Activated naive CD8-positive, alpha-beta T cell treated with anti-CD3 and anti-CD28 coated beads, Interleukin-2, amount 50 U/mL, for 16 hours (primary cell): ENCODE results near the gene GNAZ.

Experiments used
- DNase-seq: peaks from one replicate; pipeline ENCODE4 v3.0.0-alpha.2; 2020; ENCODE audit warnings: low read depth, low spot score

The GNAZ gene

DNA sequence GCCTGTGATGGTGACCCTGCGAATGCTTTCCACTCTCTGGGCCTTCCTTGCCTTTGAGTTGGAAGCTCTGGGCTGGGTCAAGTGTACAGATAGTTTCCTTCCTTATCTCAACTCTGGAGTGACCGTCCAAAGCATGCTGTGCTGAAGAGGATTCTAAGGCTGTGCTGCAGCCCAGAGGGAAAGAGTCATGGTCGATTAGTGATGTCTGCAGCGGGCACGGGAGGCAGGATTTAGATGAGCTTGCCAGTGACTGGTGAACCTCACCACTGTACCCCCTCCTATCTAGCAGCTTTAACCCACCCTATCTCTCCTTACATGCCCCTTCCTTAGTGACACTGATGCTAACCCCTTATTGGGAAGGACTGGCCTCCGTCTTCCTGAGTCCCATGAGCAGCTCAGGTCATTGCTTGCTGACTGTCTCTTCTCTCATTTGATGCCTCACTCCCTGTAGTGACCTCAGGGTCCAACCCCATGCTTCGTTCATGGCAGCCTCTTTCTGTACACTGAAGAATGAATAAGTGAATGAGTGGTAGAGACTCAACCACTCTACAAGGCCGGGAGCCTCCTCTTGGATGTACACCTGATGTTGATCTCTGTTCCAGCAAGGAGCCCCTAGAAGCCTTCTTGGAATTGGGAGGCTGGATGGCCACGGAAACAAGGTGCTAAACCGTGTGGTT lies 6.7 kb downstream of the GNAZ start:
- DNase-seq, result no peak

DNA sequence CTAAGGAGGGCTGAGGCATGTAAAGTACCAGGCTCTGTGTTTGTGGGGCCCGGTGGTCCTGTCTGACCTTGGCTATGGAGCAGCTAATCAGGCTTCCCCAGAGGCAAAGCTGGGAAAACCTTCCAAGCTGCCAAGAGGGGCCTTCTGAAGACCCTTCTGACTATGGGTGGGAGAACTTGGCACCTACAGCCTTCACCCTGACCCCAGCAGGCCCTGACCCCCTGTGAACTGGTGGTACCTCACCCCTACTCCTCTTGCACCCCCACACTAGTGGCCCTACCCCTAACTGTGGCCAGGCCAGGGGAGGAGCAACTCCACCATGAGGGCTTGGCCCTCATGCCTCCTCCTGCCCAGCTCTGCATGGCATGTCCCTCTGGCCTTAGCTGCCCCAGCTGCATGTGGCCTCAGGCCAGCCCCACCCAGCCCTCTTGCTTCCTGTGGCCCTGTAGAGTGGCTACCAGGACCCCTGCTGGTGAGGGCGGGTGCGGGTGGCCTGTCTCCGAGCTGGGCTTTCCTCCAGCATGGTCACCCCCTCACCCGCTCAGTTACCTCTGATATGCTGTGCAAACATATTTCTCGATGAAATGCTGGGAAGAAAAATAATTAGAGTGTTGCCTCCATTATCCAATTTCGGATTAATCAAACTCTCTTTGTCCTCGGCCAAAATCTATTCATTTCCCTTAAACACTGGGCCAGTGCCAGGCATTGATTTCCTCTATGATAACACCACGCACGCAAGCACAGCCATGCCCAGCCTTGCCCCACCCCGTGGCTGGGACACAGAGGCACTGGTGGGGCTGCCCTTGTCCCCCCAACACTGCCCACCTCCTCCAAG lies 7.5 kb downstream of the GNAZ start:
- DNase-seq, result no peak

DNA sequence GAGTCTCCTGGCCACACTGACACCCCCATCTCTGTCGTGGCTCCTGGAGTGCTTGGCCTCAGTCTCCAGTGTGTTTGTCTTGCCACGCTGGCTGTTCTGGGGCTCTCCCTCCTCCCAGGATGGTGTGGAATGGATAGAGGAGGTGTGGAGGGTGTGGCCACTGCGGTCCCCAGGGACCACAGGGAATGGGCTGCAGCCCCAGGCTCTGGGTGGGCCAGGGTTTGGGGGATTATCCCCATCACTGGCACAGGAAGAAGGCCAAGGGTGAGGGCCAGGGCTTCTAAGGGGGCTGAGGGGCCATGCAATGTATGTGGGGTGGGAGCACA lies 8.1 kb downstream of the GNAZ start:
- no peak for DNase-seq

DNA sequence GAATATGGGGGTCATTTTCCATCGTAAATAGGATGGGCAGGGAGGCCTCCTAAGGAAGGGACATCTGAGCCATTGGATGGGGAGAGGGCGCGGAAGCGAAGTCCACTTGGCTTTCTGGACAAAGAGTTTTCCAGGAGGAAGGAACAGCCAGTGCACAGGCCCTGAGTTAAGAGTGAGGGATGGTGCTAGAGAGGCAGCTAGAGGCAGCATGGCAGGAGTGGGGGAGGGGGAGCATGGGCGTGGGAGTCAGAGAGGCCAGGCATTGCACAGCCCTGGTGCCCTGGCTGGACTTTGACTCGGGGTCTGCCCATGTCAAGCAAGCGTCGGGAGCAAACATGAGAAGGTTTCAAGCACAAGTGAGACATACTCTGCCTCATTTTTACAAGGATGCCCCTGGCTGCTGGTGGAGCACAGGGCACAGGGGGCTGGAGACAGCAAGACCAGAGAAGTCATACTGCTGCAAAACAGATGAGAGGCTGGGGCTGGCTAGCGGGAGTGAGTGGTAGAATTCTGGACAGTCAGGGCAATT lies 9.0 kb downstream of the GNAZ start:
- no peak for DNase-seq

DNA sequence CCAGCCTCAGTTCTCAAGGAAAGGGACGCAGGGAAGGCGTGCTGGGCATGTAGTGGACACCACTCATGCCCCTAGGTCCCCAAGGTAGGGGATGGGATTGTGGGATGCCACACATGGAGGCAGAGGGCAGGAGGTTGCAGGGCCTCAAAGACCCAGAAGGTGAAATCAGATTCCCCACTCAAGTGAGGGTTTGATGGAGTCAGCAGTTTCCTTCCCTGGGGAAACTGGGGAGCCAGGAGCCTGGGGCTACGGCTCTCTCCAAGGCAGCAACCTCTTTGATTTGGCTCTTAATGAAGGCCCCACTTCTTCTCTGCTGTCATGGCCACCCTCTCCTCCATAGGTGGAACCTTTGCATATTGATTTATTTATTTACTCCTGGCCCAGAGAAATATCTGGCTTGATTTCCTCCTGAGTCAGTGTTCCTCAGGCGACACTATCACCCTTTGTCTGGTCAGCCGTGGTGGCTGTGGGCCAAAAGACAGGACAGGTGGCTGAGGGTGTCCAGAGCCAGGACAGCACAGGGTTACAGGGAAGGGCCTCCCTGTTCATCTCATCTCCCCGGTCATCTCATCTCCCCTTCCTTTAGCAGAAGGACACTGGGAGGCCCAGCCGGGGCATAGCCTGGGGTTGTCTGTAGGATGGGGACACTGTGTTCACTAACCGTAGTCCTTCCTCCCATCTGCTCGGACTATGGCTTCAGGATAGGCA lies 9.6 kb downstream of the GNAZ start:
- no peak for DNase-seq

DNA sequence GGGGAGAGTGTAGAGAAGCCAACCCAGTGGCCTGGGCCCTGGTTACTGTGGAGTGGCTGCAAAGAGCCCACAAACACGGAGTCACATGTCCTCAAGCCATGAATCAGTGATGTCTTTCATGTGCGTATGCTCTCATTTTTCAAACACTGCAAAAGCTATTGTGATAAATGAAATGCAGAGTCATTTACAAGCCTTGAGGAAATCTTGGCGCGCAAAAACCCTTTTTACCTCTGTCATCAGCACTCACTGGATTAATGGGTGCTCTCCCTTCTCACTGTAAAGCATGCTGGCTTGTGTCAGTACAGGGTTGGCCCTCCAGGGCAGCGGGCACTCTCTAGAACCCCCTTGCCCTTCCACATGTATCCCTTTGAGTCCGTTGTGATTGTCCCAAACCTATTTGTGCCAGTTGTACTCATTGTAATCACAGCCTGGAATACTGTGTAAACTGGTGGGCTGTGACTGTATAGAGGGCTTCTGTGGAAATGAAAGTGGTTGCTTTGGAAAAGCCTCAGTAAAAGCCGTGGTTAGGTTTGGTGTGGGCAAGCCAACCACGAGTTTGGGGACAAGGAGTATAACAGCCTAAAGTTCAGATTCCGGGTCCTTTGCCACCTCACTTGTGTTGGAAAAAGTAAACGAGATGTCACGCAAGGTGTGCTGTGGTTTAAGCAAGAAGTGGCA lies 10.4 kb downstream of the GNAZ start:
- DNase-seq, result no peak

DNA sequence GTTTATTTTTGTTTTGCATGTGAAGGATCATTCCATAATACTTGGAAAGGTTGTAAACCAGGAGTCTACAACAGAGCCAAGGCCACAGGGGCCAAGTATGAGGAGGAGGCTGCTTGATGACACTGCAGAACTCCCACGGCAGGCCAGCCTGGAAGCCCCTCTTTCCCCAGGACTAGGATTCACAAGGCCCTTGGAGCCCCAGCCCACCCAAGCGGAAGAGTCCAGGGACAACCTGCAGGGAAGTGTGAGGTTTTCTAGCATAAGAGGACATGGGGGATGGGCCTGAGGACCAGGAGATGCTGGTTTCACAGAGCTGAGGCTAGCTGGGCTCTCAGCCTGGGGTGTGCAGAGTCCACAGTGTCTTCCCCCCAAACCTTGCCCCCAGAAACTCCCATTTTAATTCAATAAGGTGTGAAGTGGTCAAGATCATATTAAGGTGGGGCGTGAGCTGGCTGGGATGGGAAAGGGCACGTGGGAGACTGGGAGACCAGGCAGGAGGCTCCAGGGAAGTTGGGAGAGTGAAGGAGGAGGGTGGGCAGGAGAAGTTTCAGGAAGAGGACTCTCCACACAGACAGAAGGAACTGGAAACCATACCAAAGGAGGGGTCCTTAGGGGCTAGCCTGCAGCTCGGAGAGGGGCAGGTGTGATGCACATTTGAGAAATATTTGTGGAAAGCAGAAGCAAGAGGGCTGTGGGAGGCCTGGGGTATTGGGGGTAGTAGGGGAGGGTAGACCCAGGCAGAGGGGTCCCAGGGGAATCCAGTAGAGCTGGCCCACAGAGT lies 12.4 kb downstream of the GNAZ start:
- DNase-seq, result no peak

DNA sequence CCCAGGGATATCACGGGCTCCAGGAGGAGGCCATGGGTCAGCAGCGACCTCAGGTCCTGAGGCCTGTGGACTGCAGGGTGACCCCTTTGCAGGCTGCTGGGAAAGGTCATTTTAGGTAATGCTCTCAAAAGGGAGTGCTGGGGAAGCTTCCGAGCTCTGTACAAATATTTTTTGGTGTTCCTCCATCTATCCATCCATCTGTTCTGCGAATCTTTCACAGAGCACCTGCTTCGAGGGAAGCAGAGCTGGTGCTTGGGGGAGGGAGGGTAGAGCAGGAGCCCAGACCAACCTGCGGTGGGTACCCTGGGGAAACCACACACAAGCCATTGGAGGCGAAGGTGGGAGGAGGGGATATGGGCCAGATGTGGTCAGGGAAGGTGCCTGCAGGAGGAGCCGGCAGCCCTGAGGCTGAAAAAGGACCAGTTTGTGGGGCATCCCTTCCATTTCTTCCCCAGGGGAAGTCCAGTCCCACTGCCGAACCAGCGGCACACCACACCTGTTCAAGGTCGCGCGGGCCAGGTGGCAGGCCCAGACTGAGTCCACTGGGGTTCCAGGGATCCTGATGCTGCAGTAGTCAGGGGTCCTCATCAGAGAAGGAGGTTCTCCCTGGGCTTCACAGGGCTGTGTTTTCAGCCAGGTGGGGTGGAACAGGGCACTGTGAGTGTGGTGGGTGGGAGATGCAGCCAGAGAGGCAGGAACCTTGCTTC lies 13.1 kb downstream of the GNAZ start:
- DNase-seq, result no peak

DNA sequence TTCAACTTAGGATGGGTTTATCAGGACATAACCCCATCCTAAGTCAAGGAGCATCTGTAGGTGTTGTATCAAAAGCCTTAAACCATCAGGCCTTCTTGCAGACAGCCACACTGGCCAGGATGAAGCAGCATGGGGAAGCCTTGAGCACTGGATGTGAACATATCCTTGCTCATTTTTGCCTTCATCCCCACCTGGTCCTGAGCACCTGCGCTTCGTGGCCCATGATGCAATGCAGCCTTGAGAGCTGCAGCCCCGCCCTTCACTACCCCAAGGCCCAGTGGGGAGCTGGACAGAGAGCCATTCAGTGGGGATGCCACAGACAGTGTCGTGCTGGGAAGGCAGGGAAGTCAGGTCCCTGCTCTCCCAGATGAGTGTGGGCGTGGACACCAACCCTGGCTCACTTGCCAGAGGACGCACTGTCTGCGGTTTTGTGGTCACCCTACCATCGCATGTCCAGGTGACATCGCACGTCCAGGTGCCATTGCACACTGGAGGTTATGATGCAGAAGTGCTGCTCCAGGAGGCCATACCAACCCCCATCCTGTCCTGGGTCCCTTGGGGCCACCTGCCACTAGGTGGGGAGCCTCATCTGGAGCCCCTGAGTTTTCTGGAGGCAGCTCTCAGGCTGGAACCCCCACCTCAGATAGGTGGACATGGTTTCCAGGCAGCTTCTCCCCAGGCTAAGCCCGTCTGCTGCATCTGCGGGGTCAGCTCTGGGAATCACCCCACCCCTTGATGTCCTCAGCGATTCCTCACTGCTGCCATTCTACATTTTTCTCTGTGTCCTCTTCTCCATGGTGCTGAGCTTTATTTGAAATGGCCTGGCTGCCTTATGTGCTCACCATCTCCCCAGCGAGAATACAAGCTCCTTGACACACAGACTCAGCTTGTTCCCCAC lies 14.4 kb downstream of the GNAZ start:
- no peak for DNase-seq

DNA sequence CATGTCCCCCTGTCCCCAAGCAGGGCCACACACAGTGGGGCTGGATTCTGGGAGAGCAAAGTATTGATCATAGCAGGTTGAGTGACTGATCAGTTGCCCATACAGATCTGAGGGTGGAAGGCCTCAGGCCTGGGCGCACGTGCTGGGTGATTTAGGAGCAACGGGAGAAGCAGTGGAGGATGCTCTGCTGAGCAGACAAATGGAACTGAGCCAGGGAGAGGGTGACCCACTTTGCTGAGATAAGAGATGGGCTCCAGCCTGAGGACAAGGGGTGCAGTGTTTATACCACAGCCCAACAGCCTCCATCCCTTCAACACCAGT lies 15.0 kb downstream of the GNAZ start:
- DNase-seq, result no peak

DNA sequence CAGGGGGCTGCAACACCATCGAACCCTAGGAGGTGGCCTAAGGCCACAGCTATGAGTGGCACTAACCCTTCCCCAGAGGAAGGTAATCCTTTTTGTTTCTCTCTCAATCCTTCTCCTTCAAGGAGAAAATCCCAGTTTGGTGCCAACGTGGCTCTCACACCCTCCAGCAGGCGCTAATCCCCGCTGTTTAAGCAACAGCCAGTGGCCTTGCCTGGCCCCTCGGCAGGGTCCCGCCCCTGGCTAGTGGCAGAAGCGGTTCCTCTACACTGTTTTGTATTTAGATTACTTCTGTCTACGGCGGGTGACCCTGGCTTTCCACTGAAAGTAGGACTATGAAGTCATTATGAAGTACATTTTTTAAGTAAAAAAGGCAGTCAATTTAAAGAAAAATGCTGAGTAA lies 15.5 kb downstream of the GNAZ start:
- no peak for DNase-seq

DNA sequence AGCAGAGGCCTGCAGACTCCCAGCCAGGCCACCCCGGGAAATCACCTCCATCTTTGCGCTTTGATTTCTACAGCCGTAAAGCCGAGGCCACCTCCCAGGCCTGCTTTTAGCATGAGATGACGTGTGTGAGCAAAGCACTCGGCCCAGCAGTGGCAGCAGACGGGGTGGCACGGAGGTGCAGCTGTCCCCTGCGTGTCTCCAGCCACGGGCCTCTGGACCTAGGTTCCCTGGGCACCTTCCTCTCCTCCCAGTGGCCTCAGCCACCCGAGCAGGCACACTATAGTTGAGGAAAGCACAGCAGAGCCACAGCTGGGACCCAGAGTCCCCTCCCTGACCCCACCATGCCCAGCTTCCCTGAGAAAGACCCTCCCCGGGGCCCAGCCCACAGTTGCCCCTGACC lies 15.9 kb downstream of the GNAZ start:
- no peak for DNase-seq

DNA sequence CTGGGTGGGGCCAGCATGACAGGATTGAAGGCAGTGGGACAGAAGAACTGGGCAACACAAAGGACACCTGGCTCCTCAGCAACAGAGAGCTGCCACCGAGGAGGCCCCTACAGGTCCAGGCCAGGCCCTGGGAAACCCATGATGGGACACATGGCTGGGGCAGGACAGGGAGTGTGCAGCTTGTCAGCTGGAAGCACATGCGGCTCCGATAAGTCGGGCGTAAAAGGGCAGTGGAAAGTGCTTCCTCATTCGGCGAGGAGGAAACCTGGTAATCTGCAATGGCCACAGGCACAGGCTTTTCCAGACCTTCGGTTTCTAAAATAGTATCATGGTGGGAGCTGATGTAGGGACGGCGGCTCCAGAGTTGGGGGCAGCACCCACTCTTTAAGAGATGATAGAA lies 16.5 kb downstream of the GNAZ start:
- no peak for DNase-seq

DNA sequence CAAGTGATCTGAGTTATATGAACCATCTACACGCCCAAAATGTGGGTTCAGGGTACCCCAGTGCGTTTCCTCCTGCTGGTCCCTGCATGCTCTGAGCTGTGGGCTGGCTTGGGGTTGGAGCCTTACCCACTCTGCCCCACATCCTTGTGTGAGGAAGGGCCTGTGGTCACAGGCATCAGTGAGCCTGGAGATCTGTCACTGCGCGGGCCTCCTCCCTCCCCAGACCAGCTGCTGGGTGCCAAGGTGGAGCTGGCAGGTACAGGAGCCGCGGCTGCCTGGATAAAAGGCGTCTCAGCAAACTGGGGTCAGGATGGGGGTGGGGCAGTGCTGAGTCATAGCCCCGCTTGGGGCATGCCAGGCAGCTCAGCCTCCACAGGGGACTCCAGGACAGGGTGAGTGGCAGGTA lies 17.9 kb downstream of the GNAZ start:
- DNase-seq, result no peak

DNA sequence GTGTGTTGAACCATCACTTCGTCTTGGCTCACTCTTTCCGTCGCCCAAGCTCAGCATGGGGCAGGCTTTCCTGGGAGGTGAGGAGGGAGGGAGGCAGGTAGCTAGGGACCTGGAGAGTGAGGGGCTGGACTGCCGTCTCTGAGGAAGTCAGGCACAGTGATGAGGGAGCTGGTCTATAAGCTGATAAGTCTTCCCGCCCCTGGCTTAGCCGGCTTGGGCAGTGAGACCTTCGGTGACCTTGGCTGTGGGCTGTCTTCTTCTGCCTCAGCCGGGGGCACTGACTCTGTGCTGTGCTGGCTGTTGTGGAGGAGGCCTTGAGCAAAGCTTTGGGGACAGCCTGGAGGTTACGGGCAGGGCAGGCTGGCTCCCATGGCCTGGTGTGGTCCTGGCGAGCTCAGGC lies 18.7 kb downstream of the GNAZ start:
- no peak for DNase-seq

DNA sequence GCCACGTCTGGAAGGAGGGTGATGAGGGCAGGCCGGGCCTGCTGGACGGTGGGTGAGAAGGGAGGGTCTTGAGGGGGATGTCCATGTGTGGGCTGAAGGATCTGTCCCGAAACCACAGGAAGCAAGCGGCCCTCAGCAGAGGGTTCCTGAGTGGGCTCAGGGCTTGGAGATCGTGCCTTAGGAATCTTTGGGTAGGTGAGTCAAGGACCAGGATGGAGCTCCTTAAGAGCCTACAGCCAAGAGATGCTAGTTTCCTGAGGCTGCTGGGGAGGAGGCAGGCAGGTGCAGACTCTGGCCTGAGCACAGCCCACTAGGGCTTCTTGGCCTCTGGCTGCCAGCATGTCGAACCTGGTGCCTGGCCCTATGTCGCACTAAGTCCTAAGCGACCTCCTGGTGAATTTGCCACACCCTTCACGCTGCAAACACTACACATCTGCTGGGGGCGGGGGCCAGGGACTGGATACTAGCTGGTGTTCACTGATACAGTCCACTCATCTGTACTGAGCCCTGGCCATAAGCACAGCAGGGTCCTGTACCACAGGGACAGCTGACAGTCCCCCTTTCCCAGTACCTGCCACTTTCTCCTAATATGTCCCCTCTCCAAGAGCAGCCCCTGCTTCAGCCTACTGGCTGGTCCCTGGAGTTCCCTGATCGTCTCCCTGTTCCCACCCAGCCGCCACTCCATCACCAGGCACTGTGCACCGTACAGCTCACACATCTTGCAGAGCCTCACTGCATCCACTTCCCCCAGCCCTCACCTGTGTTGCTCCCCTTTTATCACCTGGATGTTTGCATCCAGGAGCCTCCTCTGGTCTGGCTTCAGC lies 19.5 kb downstream of the GNAZ start:
- DNase-seq, result no peak

DNA sequence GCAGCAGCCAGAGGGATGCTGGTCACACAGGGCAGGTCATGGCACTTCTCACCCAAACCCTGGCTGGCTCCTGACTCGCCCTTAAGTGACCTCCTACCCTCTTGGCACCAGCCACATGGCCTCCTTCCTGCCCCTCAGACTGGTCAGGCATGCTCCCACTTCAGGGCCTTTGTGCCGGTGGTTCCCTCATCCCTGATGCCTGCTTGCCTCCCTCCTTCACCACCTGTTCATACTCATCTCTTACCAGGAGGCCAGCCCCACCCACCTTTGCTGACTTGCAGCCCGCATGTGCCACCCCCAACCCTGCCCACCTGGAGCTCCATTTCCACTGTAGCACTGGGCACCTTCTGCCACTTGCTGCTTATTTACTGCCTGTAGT lies 20.1 kb downstream of the GNAZ start:
- no peak for DNase-seq

DNA sequence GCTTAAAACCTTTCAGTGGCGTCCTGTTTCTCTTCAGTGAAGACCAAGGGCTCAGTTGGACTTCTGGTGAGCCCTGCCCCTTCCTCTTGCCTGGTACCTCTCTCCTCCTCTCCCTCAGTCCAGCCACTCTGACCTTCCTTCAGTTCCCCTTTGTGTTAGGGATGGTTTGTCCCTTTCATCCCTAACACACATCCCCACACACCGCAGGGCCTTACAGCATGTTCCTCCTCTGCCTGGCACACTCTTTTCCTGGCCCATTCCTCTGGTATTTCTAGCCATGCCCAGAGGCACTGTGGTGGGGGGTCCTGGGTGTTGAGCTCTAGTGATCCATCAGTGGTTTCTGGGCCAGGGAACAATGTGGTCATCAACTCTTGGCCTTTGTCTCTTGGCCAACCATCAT lies 21.4 kb downstream of the GNAZ start:
- DNase-seq, result no peak
